K562 (cell line): Measurements from ENCODE around the gene ZNF407. TPM values are rescaled to one million over a fixed set of nuclear protein-coding genes. Genes with fewer than 3 reads are reported as not detected.

ENCODE experiments used
- ATAC-seq: fragments of 200-7000 bp; cut with Tn5 transposase; 3 replicates; pipeline ENCODE4 v1.9.1; 2020; ENCODE audit warnings: moderate library complexity
- BruUV-seq: library from RNA; stranded (reverse); fragments of 400-500 nt; replicated peaks from 2 replicates; lab custom pipeline; 2021; lab: Mats Ljungman, UMichigan
- CTCF ChIA-PET: fragments of 300-600 bp; formaldehyde crosslinking; extraction: SDS; loops from one replicate; lab custom pipeline; 2021; ENCODE audit warnings: low intra/inter-chr PET ratio; lab: Yijun Ruan, JAX
- POLR2A ChIA-PET: fragments of 300-600, 350-650 bp; sonication (Branson Sonifier 250); formaldehyde crosslinking; extraction: SDS; loops from one replicate; lab custom pipeline; 2021; ENCODE audit warnings: antibody characterized with exemption, inconsistent platforms; lab: Yijun Ruan, JAX
- DNase-seq, 4 experiments: peaks; one replicate each; pipeline versions ENCODE4 v3.0.0 to v3.0.0-alpha.2; 2011 to 2018; ENCODE audit warnings: low spot score in 3 of 4, mixed read lengths in 3 of 4; ENCODE audit errors: extremely low read depth in 1 of 4
- FAIRE-seq: peaks from 2 replicates; lab custom pipeline; 2011; peaks lifted over from hg19 to GRCh38; lab: Jason Lieb, UNC
- H2AFZ ChIP-seq: 2 replicates; pipeline ENCODE4 v1.6.0; 2011; ENCODE audit warnings: low read depth, low read length, control low read depth, inconsistent platforms
- H3K27ac ChIP-seq: fragments of 200-600 bp; 3 replicates; pipeline ENCODE4 v1.8.0; 2011; ENCODE audit warnings: low read depth, mild to moderate bottlenecking, control low read depth, inconsistent platforms, low read length, moderate library complexity, mixed read lengths; ENCODE audit errors: extremely low read depth
- H3K27me3 ChIP-seq, 2 experiments: fragments of 300-600 bp in 1 of 2; 2 replicates in 1 of 2; 3 replicates in 1 of 2; pipeline versions ENCODE4 v1.6.0 to v1.8.0; 2011; ENCODE audit warnings: inconsistent platforms in 2 of 2, low read length in 2 of 2, mild to moderate bottlenecking in 1 of 2, mixed read lengths in 1 of 2, moderate library complexity in 1 of 2; ENCODE audit not compliant: control insufficient read depth in 2 of 2, insufficient read depth in 2 of 2
- H3K36me3 ChIP-seq: fragments of 300-600 bp; 3 replicates; pipeline ENCODE4 v1.8.0; 2011; ENCODE audit warnings: mild to moderate bottlenecking, low read length, inconsistent platforms; ENCODE audit not compliant: control insufficient read depth, insufficient read depth
- H3K4me1 ChIP-seq, 2 experiments: fragments of 200-600 bp in 1 of 2; replicated peaks in 1 of 2; 2 replicates in 1 of 2; 3 replicates in 1 of 2; pipeline versions ENCODE4 v1.5.1 to v1.8.0; 2011; ENCODE audit warnings: inconsistent platforms in 2 of 2, low read length in 2 of 2, mild to moderate bottlenecking in 1 of 2, mixed read lengths in 1 of 2, moderate library complexity in 1 of 2; ENCODE audit not compliant: control insufficient read depth in 2 of 2, insufficient read depth in 2 of 2
- H3K4me2 ChIP-seq: 2 replicates; pipeline ENCODE4 v1.6.1; 2011; ENCODE audit warnings: low read length, control low read depth, inconsistent platforms, mixed read lengths; ENCODE audit not compliant: insufficient read depth
- H3K4me3 ChIP-seq: fragments of 200-600 bp; sonication (generic), shearing (Covaris generic); 2 replicates; pipeline ENCODE4 v1.5.1; 2016; ENCODE audit warnings: control low read depth, inconsistent platforms
- H3K79me2 ChIP-seq: fragments of 200-600 bp; 3 replicates; pipeline ENCODE4 v1.8.0; 2011; ENCODE audit warnings: low read length, inconsistent platforms; ENCODE audit not compliant: control insufficient read depth, insufficient read depth
- H3K9ac ChIP-seq, 2 experiments: 2 replicates each; pipeline versions ENCODE4 v1.6.0 to v1.6.1; 2011; ENCODE audit warnings: low read depth in 2 of 2, low read length in 2 of 2, control low read depth in 1 of 2, inconsistent platforms in 1 of 2, mild to moderate bottlenecking in 1 of 2, mixed read lengths in 1 of 2; ENCODE audit not compliant: insufficient read depth in 1 of 2
- H3K9me1 ChIP-seq: one replicate; pipeline ENCODE4 v1.6.0; 2011; ENCODE audit warnings: inconsistent platforms, mild to moderate bottlenecking, low read length, moderate library complexity; ENCODE audit not compliant: control insufficient read depth, insufficient read depth
- H3K9me3 ChIP-seq: replicated peaks from 2 replicates; pipeline ENCODE4 v1.5.1; 2011; ENCODE audit warnings: low read depth, low read length, inconsistent platforms; ENCODE audit not compliant: control insufficient read depth, insufficient read depth
- H4K20me1 ChIP-seq: replicated peaks from 2 replicates; pipeline ENCODE4 v1.6.1; 2011; ENCODE audit warnings: low read length, inconsistent platforms, mixed read lengths; ENCODE audit not compliant: control insufficient read depth, insufficient read depth
- KHSRP ChIP-seq: fragments of 450-650 bp; IDR thresholded peaks from 2 replicates; pipeline ENCODE4 v1.6.1; 2017
- TRIM28 ChIP-seq: fragments of 450-650 bp; IDR thresholded peaks from 2 replicates; pipeline ENCODE4 v1.6.1; 2017
- ZNF212 ChIP-seq: fragments of 450-650 bp; formaldehyde crosslinking; IDR thresholded peaks from 2 replicates; pipeline ENCODE4 v1.4.0; 2020; ENCODE audit warnings: mild to moderate bottlenecking
- ZNF24 ChIP-seq: fragments of 450-650 bp; IDR thresholded peaks from 2 replicates; pipeline ENCODE4 v1.6.1; 2016
- WGBS: fragments of 100-300 bp; shearing (Covaris generic); methylation state at CpG from one replicate; pipeline ENCODE4 v1.1.6; 2016; ENCODE audit warnings: low coverage, mixed read lengths; ENCODE audit not compliant: insufficient coverage; ENCODE audit errors: missing lambda C conversion rate; 5-methylcytosine and 5-hydroxymethylcytosine counted together
- in situ Hi-C: fragments of 300-500 bp; cut with MboI; formaldehyde crosslinking; loops from 4 replicates; pipeline ENCODE4 v1.15.0; 2018; ENCODE audit warnings: inconsistent platforms, mixed read lengths
- intact Hi-C: fragments of 100-400 bp; cut with micrococcal nuclease; formaldehyde crosslinking; loops from 2 replicates; pipeline ENCODE4 v1.14.2; 2022
- polyA plus RNA-seq, 8 experiments: library from polyadenylated mRNA; depleted of rRNA in 4 of 8; stranded (reverse) in 5 of 8; unstranded in 3 of 8; fragments of >200 nt; fragmentation: Nextera tagmentation in 2 of 8; fragmentation: Illumina TruSeq in 1 of 8; extraction: Ambion mirVana in 2 of 8; extraction: Trizol in 1 of 8; gene quantifications; 2 replicates each; pipeline versions ENCODE4 v1.2.1 to v1.2.3, GENCODE V29; 2011 to 2014; ENCODE audit warnings: inconsistent platforms in 1 of 8, missing spikeins in 1 of 8
- total RNA-seq, 7 experiments: library from RNA; depleted of rRNA in 6 of 7; stranded (reverse); fragments of >200 nt in 6 of 7; fragmentation: Illumina TruSeq in 2 of 7; extraction: Trizol in 2 of 7; gene quantifications; 2 replicates each; pipeline versions ENCODE4 v1.2.1 to v1.2.3, GENCODE V29; 2011 to 2021; ENCODE audit warnings: low replicate concordance in 1 of 7

Gene ZNF407
- total and polyA plus RNA-seq, 9 of the 15 experiments (the other 6 are each of a cell fraction or from before 2014, with no cell fraction given), result 0.21 to 5.4 (median 2.3) TPM

GRCh38 chr18:74637070-74637469, 39.4 kb downstream of the ZNF407 start:
- Histone ChIP-seq H3K9me1 (no peaks in the 10 kb centered on the region), H2AFZ (no peak overlapping the region), H4K20me1 (no peaks in the 10 kb centered on the region), H3K27ac (no peak overlapping the region), H3K9me3 (no peaks in the 10 kb centered on the region), H3K36me3 (peaks cover 10% of the 10 kb centered on the region; the same call in 1 of the 3 replicates), H3K27me3 (no peaks in the 10 kb centered on the region), H3K4me1 (no peaks in the 10 kb centered on the region), H3K9ac (no peak overlapping the region), H3K79me2 (no peaks in the 10 kb centered on the region), H3K4me3 (no peak overlapping the region), H3K4me2 (no peak overlapping the region)
- TF ChIP-seq KHSRP (no peak), ZNF212 (CRISPR knock-in tag) (no peak)
- no TSS peak for BruUV-seq
- 42% methylated on average over 1 of the region's 1 CpG for WGBS
- ChIA-PET CTCF (no interaction called here), POLR2A (no interaction called here)
- no peak for DNase-seq
- ATAC-seq, result no peak
- no peak for FAIRE-seq
- in situ Hi-C loops, result no loop called here
- intact Hi-C loops, result no loop called here

- no peak for FAIRE-seq
- CTCF ChIA-PET, result no interaction called here
- Histone ChIP-seq H4K20me1 (no peaks in the 10 kb centered on the region), H3K27ac (no peak overlapping the region), H3K4me2 (no peak overlapping the region), H2AFZ (no peak overlapping the region), H3K4me3 (no peak overlapping the region), H3K36me3 (0 out of 3 replicates have a peak, but pooled peaks cover 3% of the 10 kb centered on the region), H3K4me1 (no peaks in the 10 kb centered on the region), H3K9ac (no peak overlapping the region), H3K27me3 (no peaks in the 10 kb centered on the region), H3K9me3 (no peaks in the 10 kb centered on the region), H3K9me1 (no peaks in the 10 kb centered on the region), H3K79me2 (no peaks in the 10 kb centered on the region)
- in situ Hi-C loops, result no loop called here
- intact Hi-C loops, result no loop called here
- TF ChIP-seq ZNF24, result peak; percentile 57; the same call in 1 of the 2 replicates
- no peak for TF ChIP-seq TRIM28
- POLR2A ChIA-PET, result interaction anchor here (0.8 kb wide), 1 partner anchor 9 kb away, joined by 3 read pairs; no protein-coding TSS in a partner anchor
- BruUV-seq, result no TSS peak
- 46% methylated on average over 2 of the region's 3 CpGs for WGBS
- no peak for ATAC-seq
- DNase-seq, result no peak
These were observed 40.5 kb downstream of the ZNF407 start for GRCh38 chr18:74638210-74638609.
